ENCODE data around the gene ITGB4. TPM values are rescaled to one million over a fixed set of nuclear protein-coding genes. Genes with fewer than 3 reads are reported as not detected.

Gene ITGB4
- total RNA-seq, 1 donor from 2014 or later = not detected

DNA sequence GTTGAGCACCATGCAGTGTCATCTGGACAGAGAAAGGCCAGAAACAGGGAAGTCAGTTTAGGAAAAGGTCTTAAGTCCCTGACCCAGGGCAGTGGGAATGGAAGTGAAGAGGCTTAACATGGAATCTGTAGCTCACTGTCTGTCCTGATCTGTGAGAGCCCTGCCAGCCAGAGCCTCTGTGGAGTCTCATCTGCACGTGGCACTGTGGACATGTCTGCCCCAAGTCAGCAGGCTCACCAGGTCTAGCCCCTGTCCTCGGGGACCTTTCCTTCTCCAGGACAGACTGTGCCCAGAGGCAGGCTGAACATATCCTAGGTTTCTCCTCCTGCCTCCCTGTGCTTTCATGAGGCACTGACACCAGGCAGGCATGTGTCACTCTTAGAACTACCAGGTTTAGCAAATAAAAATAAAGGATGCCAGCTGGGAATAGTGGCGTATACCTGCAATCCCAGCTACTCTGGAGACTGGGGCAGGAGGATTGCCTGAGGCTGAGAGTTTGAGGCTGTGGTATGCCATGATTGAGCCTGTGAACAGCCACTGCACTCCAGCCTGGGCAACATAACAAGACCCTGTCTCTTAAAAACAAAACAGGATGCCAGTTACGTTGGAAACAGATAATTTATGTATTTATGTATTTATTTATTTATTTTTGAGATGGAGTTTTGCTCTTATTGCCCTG is 85.7 kb downstream of the ITGB4 start:
- TF ChIP-seq EZH2phosphoT487 (IDR thresholded peaks at IDR 0.05) (no peak), EZH2 (IDR thresholded peaks at IDR 0.05) (no peak)
- TF ChIP-seq, protein P1, sequence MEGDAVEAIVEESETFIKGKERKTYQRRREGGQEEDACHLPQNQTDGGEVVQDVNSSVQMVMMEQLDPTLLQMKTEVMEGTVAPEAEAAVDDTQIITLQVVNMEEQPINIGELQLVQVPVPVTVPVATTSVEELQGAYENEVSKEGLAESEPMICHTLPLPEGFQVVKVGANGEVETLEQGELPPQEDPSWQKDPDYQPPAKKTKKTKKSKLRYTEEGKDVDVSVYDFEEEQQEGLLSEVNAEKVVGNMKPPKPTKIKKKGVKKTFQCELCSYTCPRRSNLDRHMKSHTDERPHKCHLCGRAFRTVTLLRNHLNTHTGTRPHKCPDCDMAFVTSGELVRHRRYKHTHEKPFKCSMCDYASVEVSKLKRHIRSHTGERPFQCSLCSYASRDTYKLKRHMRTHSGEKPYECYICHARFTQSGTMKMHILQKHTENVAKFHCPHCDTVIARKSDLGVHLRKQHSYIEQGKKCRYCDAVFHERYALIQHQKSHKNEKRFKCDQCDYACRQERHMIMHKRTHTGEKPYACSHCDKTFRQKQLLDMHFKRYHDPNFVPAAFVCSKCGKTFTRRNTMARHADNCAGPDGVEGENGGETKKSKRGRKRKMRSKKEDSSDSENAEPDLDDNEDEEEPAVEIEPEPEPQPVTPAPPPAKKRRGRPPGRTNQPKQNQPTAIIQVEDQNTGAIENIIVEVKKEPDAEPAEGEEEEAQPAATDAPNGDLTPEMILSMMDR (IDR thresholded peaks at IDR 0.05) = no peak
- Histone ChIP-seq H3K4me2 (no peak overlapping the region), H3K4me1 (no peaks in the 10 kb centered on the region), H3K9me3 (ENCODE audit: low read depth) (no peaks in the 10 kb centered on the region), H3K4me3 (no peak overlapping the region), H3K27me3 (no peaks in the 10 kb centered on the region), H3K79me2 (ENCODE audit: low read depth) (peaks cover 53% of the 10 kb centered on the region), H3F3A (ENCODE audit: low read depth) (peaks cover 3% of the 10 kb centered on the region), H2AFZ (replicated peaks) (no peak overlapping the region), H3K36me3 (no peaks in the 10 kb centered on the region), H4K20me1 (ENCODE audit: low read depth) (peaks cover 57% of the 10 kb centered on the region), H3K9ac (no peak overlapping the region), H3K27ac (no peak overlapping the region)
- Mint-ChIP-seq H3K36me3 (peaks cover 5% of the 10 kb centered on the region), H3K4me1 (no peaks in the 10 kb centered on the region), H3K27me3 (ENCODE audit: insufficient read depth, low read depth) (no peaks in the 10 kb centered on the region), H3K4me3 (no peak overlapping the region), H3K9me3 (no peaks in the 10 kb centered on the region), H3K27ac (no peak overlapping the region)
- no peak for DNase-seq (ENCODE audit: low spot score)

Small RNA genes lying within 50 kb of the gene (microRNA-seq; reads per million reads assigned to microRNA genes)
- gene MIR4738 = not detected

Other genes with a start within 250 kb of the ITGB4 start
- gene CASKIN2, start 205.9 kb upstream of the ITGB4 start, total RNA-seq (ENCODE audit: low replicate concordance) = 5.7 and 12.6 TPM in 2 replicates
- gene TSEN54, start 204.9 kb upstream of the ITGB4 start, total RNA-seq (ENCODE audit: low replicate concordance) = 20.5 and 47.8 TPM in 2 replicates
- gene LLGL2, start 195.8 kb upstream of the ITGB4 start, total RNA-seq (ENCODE audit: low replicate concordance) = 16.6 and 60.2 TPM in 2 replicates
- 10.2 and 17.1 TPM in 2 replicates for gene MYO15B, start 133.7 kb upstream of the ITGB4 start, total RNA-seq (ENCODE audit: low replicate concordance)
- gene SMIM5, start 88.0 kb upstream of the ITGB4 start, total RNA-seq (ENCODE audit: low replicate concordance) = not detected in 2 replicates
- gene RECQL5, start 54.3 kb upstream of the ITGB4 start, total RNA-seq (ENCODE audit: low replicate concordance) = 22.7 and 27.3 TPM in 2 replicates
- gene SAP30BP, start 54.1 kb upstream of the ITGB4 start, total RNA-seq (ENCODE audit: low replicate concordance) = 72.9 and 75.8 TPM in 2 replicates
- 6.5 and 27.3 TPM in 2 replicates for gene GALK1, start 43.7 kb downstream of the ITGB4 start, total RNA-seq (ENCODE audit: low replicate concordance)
- gene UNK, start 63.3 kb downstream of the ITGB4 start, total RNA-seq (ENCODE audit: low replicate concordance) = 38.5 and 43.0 TPM in 2 replicates
- 0.09 and 0.96 TPM in 2 replicates for gene UNC13D, start 122.9 kb downstream of the ITGB4 start, total RNA-seq (ENCODE audit: low replicate concordance)
- 20.9 and 23.8 TPM in 2 replicates for gene WBP2, start 133.9 kb downstream of the ITGB4 start, total RNA-seq (ENCODE audit: low replicate concordance)
- gene TRIM47, start 157.1 kb downstream of the ITGB4 start, total RNA-seq (ENCODE audit: low replicate concordance) = 0.90 and 1.3 TPM in 2 replicates
- gene TRIM65, start 175.5 kb downstream of the ITGB4 start, total RNA-seq (ENCODE audit: low replicate concordance) = 17.2 and 36.3 TPM in 2 replicates
- gene MRPL38, start 183.4 kb downstream of the ITGB4 start, total RNA-seq (ENCODE audit: low replicate concordance) = 26.8 and 57.4 TPM in 2 replicates
- gene FBF1, start 219.6 kb downstream of the ITGB4 start, total RNA-seq (ENCODE audit: low replicate concordance) = 11.2 and 31.4 TPM in 2 replicates

Data from neural progenitor cell (in vitro differentiated cells).